GM21529 (cell line): ENCODE data around the gene NACC1.

Source experiments
- ATAC-seq: cut with Tn5 transposase; IDR thresholded peaks from one replicate; pipeline ENCODE4 v1.9.1; 2021; ENCODE audit not compliant: unreplicated experiment

The NACC1 gene

GRCh38 chr19:13117772-13118423 is at the start of gene NACC1:
Gene NACC1, plus strand, starts transcription at chr19:13118264. Its CDS starts 16,944 bp downstream, at chr19:13135208.
- ATAC-seq = peak; percentile 48

- no peak for ATAC-seq
Observed at GRCh38 chr19:13069415-13070359, 48.4 kb upstream of the NACC1 start.

GRCh38 chr19:13070425-13071140 is 47.5 kb upstream of the NACC1 start:
- no peak for ATAC-seq

- ATAC-seq = no peak
Observed at GRCh38 chr19:13071444-13072187, 46.4 kb upstream of the NACC1 start.

- ATAC-seq = no peak
Observed at GRCh38 chr19:13072188-13072908, 45.7 kb upstream of the NACC1 start.

GRCh38 chr19:13073263-13073662 is 44.8 kb upstream of the NACC1 start:
- no peak for ATAC-seq

- no peak for ATAC-seq
Observed at GRCh38 chr19:13074378-13074777, 43.7 kb upstream of the NACC1 start.

- ATAC-seq = no peak
Observed at GRCh38 chr19:13076320-13076719, 41.7 kb upstream of the NACC1 start.

- no peak for ATAC-seq
Observed at GRCh38 chr19:13076787-13077186, 41.3 kb upstream of the NACC1 start.

- ATAC-seq = no peak
Observed at GRCh38 chr19:13077240-13077639, 40.8 kb upstream of the NACC1 start.

GRCh38 chr19:13078381-13078780 is 39.7 kb upstream of the NACC1 start:
- no peak for ATAC-seq

- no peak for ATAC-seq
Observed at GRCh38 chr19:13078897-13079541, 39.0 kb upstream of the NACC1 start.

GRCh38 chr19:13079542-13079986 is 38.5 kb upstream of the NACC1 start:
- no peak for ATAC-seq

GRCh38 chr19:13082192-13083007 is 35.7 kb upstream of the NACC1 start:
- no peak for ATAC-seq

- no peak for ATAC-seq
Observed at GRCh38 chr19:13083008-13083404, 35.1 kb upstream of the NACC1 start.

- ATAC-seq = no peak
Observed at GRCh38 chr19:13083627-13084026, 34.4 kb upstream of the NACC1 start.

GRCh38 chr19:13085666-13086065 is 32.4 kb upstream of the NACC1 start:
- no peak for ATAC-seq

- no peak for ATAC-seq
Observed at GRCh38 chr19:13086341-13086740, 31.7 kb upstream of the NACC1 start.

GRCh38 chr19:13087295-13087694 is 30.8 kb upstream of the NACC1 start:
- no peak for ATAC-seq
